GM12873 (cell line): Measurements from ENCODE around the gene PRKCB.

Experiments used
- CTCF ChIP-seq: IDR thresholded peaks from 2 replicates; pipeline ENCODE4 v1.5.1; 2012; ENCODE audit warnings: low read depth, mild to moderate bottlenecking, moderate library complexity, low read length, control low read depth; ENCODE audit not compliant: insufficient read depth; ENCODE audit errors: missing control alignments

PRKCB gene

GRCh38 chr16:23835390-23836077 is at the start of gene PRKCB:
TSS of gene PRKCB (plus strand) at chr16:23835983.
- no peak for TF ChIP-seq CTCF

- TF ChIP-seq CTCF = no peak
Observed at GRCh38 chr16:23786964-23787561, 48.7 kb upstream of the PRKCB start.

GRCh38 chr16:23788685-23789084 is 47.1 kb upstream of the PRKCB start:
- TF ChIP-seq CTCF = no peak

GRCh38 chr16:23795378-23795777 is 40.4 kb upstream of the PRKCB start:
- TF ChIP-seq CTCF = no peak

- no peak for TF ChIP-seq CTCF
Observed at GRCh38 chr16:23796941-23797340, 38.8 kb upstream of the PRKCB start.

GRCh38 chr16:23801378-23801777 is 34.4 kb upstream of the PRKCB start:
- peak; percentile 81 for TF ChIP-seq CTCF

- no peak for TF ChIP-seq CTCF
Observed at GRCh38 chr16:23802776-23803175, 33.0 kb upstream of the PRKCB start.
